ENCODE measurements around the gene ADM5. TPM values are rescaled to one million over a fixed set of nuclear protein-coding genes. Genes with fewer than 3 reads are reported as not detected.
A peak's percentile ranks its signal among the peaks of the same experiment; 100 is the strongest.
"Not testable (repeated sequence)": the region's sequence is repeated elsewhere in the genome, so short reads cannot be mapped to it uniquely, and the experiment has no call there.

The ADM5 gene
- total RNA-seq, 1 donor from 2014 or later, result 1.9 TPM

DNA sequence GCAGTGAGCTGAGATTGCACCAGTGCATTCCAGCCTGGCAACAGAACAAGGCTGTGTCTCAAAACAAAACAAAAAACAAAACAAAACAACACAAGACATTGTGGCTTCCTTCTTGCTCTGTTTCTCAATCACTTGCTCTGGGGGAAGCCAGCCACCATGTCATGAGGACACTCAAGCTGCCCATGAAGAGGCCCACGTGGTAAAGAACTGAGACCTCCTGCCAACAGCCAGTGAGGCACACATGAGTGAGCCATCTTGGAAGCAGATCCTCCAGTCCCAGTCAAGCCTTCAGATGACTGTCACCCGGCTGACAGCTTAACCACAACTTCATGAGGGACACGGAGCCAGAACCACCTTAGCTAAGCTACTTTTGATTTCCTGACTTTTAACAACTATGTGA lies 26.8 kb downstream of the ADM5 start:
- DNase-seq (no peak), ATAC-seq (peak; percentile 43)
- intact Hi-C loops (cut with DNase I), result no loop called here

DNA sequence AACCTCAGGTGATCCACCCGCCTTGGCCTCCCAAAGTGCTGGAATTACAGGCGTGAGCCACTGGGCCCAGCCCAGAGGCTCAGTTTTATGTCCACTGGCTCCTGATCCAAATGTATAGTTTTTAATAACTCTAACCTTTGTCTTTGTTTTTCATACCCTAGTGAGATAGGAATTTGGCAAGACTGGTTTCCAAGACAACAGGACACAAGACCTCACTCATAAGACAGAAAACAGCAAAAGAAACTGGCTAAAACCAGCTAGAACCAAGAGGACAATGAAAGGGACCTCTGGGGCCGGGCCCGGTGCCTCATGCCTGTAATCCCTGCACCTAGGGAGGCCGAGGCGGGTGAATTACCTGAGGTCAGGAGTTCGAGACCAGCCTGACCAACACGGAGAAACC lies 29.1 kb downstream of the ADM5 start:
- no peak overlapping the region for H3K4me3 ChIP-seq
- intact Hi-C loops (cut with DNase I), result no loop called here
- H3K36me3 ChIP-seq, result no peaks in the 10 kb centered on the region
- H3K4me1 ChIP-seq, result peaks cover 5% of the 10 kb centered on the region
- TF ChIP-seq, protein P1, sequence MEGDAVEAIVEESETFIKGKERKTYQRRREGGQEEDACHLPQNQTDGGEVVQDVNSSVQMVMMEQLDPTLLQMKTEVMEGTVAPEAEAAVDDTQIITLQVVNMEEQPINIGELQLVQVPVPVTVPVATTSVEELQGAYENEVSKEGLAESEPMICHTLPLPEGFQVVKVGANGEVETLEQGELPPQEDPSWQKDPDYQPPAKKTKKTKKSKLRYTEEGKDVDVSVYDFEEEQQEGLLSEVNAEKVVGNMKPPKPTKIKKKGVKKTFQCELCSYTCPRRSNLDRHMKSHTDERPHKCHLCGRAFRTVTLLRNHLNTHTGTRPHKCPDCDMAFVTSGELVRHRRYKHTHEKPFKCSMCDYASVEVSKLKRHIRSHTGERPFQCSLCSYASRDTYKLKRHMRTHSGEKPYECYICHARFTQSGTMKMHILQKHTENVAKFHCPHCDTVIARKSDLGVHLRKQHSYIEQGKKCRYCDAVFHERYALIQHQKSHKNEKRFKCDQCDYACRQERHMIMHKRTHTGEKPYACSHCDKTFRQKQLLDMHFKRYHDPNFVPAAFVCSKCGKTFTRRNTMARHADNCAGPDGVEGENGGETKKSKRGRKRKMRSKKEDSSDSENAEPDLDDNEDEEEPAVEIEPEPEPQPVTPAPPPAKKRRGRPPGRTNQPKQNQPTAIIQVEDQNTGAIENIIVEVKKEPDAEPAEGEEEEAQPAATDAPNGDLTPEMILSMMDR (IDR thresholded peaks at IDR 0.05), result no peak
- no peaks in the 10 kb centered on the region for H3K9me3 ChIP-seq
- ATAC-seq (no peak), DNase-seq (no peak)
- H3K27ac ChIP-seq, result no peak overlapping the region
- H3K27me3 ChIP-seq, result no peaks in the 10 kb centered on the region

More for the DNA sequence above, 26.8 kb downstream of the ADM5 start:
- Histone ChIP-seq H3K27me3 (no peaks in the 10 kb centered on the region), H3K4me3 (no peak overlapping the region), H3K4me1 (peaks cover 5% of the 10 kb centered on the region), H3K27ac (no peak overlapping the region), H3K9me3 (no peaks in the 10 kb centered on the region), H3K36me3 (no peaks in the 10 kb centered on the region)
- TF ChIP-seq, protein P1 (IDR thresholded peaks at IDR 0.05), result no peak

DNA sequence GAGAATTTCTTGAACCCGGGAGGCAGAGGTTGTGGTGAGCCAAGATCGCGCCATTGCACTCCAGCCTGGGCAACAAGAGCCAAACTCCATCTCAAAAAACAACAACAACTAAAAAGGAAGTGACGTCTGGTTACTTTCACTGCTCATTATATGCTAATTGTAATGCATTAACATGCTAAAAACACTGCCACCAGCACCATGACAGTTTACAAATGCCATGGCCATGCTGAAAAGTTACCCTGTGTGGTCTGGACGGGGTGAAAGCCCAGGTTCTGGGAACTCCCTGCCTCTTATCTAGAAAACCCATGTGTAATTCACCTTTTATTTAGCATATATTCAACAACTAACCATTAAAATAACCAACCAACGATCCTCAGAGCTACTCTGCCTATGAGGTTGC lies 29.6 kb downstream of the ADM5 start:
- Histone ChIP-seq H3K27me3 (no peaks in the 10 kb centered on the region), H3K36me3 (no peaks in the 10 kb centered on the region), H3K4me1 (peaks cover 5% of the 10 kb centered on the region), H3K4me3 (no peak overlapping the region), H3K9me3 (no peaks in the 10 kb centered on the region), H3K27ac (no peak overlapping the region)
- intact Hi-C loops (cut with DNase I), result no loop called here
- no peak for DNase-seq
- ATAC-seq, result no peak
- TF ChIP-seq, protein P1 (IDR thresholded peaks at IDR 0.05), result no peak

DNA sequence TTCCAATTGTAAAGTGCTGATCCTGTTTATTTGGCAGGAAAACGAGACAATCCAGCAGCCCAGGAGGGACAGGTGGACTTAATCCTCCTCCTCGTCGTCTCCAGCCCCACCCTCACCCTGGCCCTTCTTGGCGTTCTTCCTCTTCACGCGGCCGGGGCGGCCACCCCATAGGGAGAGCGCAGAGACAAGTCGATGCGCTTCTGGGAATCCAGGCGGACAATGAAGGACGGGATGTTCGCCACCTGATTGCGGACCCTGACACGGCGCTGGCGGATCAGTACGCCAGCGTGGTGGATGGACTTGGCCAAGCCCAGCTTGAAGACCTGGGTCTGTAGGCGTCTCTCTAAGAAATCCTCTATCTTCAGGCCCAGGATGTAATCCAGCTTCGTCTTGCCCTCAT lies 30.0 kb downstream of the ADM5 start:
- ATAC-seq; H3K27me3 ChIP-seq; H3K9me3 ChIP-seq; H3K4me3 ChIP-seq; intact Hi-C loops (cut with DNase I); H3K27ac ChIP-seq; H3K36me3 ChIP-seq; H3K4me1 ChIP-seq; DNase-seq: not testable (repeated sequence)

DNA sequence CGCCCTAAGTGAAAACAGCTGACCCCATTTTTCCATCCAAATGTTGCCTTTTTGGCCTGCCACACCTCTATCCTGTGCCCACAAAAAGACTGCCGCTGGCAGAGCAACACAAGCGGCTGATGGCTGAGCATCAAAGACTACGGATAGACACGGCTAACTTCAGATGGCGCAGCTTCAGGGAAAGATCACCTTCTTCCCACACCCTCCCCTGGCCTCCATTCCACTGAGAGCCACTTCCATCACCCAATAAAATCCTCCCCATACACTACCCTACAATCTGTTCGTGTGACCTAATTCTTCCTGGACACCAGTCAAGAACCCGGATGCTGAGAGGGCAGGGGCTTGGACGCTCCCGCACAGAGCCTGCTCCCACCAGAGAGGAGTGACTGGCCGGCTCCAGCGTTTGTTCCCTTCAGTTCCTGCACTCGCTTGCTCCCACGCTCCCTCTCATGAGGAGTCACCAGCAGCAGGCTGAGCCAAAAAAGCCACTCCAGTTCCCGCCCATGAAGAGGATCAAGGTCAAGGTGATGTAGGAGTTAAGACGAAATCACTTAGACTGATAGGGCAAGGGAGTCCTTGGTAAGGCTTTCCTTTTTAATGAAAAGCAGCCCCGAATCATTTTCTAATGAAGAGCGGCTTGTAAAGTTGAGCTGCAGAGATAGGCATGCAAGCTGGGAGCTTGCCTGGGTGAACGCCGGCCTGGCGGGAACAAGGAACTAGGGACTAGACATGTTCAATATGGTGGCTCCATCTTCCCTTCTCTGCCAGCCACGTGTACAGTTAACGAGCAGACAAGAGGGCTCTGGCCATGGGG lies 38.0 kb downstream of the ADM5 start:
- no peaks in the 10 kb centered on the region for H3K4me1 ChIP-seq
- no peak for DNase-seq
- peak; percentile 19 for ATAC-seq

DNA sequence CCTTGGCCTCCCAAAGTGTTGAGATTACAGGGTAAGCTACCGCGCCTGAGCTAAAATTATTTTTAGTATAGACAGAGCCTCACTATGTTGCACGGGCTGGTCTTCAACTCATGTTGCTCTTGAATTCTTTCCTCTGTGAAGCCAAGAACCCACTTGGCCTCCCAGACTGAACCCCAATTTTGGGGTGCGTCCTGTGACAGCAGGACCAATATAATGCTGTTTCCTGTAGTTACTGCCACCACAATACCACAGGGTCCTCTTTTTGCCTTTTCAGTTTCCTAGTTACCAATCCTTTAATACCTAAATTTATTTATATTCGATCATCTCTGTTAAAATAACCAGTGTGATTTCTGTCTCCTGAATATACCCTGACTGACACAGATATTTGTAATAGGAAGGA lies 40.8 kb downstream of the ADM5 start:
- H3K27ac ChIP-seq, result no peak overlapping the region
- TF ChIP-seq, protein P1 (IDR thresholded peaks at IDR 0.05), result no peak
- H3K9me3 ChIP-seq, result no peaks in the 10 kb centered on the region
- ATAC-seq, result no peak
- no peak for DNase-seq
- no peaks in the 10 kb centered on the region for H3K36me3 ChIP-seq
- H3K4me1 ChIP-seq, result no peaks in the 10 kb centered on the region
- H3K4me3 ChIP-seq, result no peak overlapping the region
- no peaks in the 10 kb centered on the region for H3K27me3 ChIP-seq
- intact Hi-C loops (cut with DNase I), result no loop called here

More for the DNA sequence above, 38.0 kb downstream of the ADM5 start:
- H3K9me3 ChIP-seq, result no peaks in the 10 kb centered on the region
- intact Hi-C loops (cut with DNase I), result no loop called here
- H3K27ac ChIP-seq, result peak overlapping the region; percentile 65
- H3K27me3 ChIP-seq, result no peaks in the 10 kb centered on the region
- TF ChIP-seq, protein P1 (IDR thresholded peaks at IDR 0.05), result no peak
- H3K36me3 ChIP-seq, result no peaks in the 10 kb centered on the region
- no peak overlapping the region for H3K4me3 ChIP-seq

Measured in upper lobe of right lung (tissue), 1 donor.